Ecto neural progenitor cell (in vitro differentiated cells): ENCODE measurements around the gene C11orf58.

ENCODE experiments used
- DNase-seq: peaks from one replicate; pipeline ENCODE4 v3.0.0-alpha.2; 2018; ENCODE audit warnings: low spot score

Gene C11orf58

DNA sequence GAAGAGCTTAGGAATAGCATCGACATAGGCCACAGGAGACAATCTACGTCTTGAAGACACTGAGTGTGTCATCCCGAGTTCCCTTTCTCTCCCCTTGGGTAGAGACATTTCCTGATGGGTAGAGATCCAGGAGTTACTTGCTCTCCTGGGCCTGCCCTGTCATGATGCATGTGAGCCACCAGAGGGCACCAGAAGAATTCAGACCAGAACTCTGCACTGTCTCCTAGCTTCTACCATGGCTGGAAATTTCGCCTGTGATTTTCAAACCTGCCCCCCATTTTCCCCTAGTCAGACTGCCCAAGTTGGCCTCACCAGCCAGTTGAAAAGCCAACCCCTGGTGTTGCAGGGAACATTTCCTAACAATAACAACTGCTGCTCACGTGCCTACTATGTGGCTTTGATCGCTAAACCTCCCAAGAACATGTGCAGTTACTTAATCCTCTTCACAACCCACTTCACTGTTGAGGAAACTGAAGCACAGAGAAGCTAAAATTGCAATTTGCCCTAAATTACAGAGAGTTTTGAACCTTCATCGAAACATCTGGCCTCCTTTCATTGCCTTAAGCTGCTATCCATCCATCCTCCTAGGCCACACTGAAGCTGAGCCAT is 47.2 kb downstream of the C11orf58 start:
- peak; percentile 76 for DNase-seq

DNA sequence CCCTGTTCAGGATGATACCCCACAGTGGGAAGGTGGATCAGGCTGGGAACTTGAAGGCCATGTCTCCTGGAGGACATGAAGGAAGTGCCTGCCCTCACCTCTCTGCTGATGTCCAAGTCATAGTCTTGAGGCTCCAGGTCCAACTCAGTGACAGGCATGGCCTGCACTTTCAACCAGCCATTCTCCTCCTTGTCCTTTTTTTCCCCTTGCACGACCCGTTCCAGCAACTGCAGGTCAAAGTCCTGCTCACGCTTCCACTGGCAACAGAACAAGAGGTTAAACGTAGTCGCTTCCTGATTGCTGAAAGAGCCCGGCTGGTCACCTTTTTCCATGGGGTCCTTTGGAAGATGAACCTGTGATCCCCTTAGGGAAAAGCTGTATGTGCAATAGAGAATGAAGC is 47.7 kb downstream of the C11orf58 start:
- no peak for DNase-seq

DNA sequence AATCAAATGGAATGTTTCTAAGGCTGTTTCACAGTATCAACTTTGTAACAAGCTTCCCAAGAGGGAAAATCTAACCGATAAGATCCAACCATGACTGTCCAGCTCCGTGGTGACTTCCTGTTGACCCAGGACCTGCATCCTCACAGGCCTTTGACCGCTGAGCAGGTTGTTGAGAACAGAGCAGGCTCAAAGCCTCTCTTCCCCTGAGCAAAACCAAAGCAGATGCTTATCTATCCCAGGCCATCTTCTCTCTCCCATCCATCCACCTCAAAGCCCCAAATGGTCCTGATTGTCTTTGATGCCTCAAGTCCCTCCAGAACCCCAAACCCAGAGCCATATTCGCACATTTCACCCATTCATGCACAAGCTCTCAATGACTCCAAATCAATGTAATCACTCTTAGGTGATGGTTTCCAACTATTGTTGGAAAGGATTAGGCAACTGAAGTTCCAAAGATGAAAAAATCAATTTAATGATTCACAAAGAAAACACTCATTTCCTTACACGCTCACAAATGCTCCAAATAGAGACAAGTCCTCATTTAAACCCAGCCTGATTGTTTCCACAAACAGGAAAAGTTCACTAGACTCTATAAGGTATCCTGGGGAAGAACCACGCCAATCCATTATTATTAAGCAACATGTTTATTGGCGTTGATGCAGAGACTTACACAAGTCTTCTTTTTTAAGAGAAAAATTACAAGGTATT is 48.7 kb downstream of the C11orf58 start:
- DNase-seq, result no peak

DNA sequence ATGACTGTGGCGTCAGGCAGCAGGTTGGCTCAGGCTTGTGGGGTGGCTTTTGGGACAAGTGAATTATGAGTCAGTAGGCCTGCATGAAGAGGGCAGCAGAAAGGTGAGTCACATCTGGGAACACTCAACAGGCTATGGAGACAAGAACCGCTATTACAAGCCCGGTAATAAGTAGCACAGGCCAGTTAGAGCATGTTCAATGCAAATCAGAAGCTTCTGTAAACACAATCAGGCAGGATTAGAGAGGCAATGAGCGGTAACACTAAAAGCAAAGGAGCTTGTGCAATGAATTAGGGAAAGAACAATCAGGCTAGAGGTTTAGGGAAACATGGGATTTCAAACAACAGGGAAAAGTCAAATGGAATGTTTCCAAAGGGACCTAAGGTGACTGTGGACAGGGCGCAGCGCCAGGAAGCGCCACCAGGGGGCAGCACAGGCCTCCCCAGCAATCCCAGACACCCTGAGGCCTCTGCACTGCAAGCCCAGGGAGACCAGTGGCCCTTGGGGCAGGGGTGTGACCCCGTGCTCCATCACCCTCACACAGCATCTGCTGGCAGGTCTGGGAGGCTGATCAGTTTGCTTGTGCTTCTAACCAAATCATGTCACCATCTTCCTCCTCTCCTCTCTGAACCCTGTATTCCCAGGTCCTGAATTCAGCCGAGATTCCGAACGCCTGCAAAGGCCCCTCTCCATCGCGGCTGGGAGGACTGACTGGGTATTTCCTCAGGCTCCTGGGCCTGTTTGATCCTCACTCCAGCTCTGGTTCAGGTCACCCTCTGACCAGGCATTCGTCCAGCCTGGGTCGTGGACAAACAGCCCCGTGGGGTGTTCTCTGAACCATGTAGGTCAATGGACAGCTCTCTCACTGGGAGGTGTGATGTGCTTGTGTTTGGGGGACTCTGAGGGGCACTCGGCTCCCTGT is 50.0 kb downstream of the C11orf58 start:
- DNase-seq, result peak; percentile 89

DNA sequence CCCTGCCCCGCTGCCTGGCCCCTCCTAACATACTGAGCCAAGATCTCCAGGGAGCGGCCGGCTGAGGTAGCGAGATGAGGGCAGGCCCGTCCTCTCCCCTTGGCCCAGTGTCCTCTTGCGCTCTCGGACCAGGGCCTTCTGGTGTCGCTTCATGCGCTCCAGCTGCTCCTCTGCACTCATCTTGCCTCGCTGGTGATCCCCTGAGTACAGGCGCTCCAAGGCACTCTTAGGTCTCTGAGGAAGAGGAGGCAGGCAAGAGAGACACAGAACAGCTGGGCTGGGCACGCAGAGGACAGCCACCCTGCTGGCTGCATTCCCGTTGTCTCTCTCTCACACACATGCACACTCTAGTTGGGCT is 50.6 kb downstream of the C11orf58 start:
- DNase-seq, result no peak

DNA sequence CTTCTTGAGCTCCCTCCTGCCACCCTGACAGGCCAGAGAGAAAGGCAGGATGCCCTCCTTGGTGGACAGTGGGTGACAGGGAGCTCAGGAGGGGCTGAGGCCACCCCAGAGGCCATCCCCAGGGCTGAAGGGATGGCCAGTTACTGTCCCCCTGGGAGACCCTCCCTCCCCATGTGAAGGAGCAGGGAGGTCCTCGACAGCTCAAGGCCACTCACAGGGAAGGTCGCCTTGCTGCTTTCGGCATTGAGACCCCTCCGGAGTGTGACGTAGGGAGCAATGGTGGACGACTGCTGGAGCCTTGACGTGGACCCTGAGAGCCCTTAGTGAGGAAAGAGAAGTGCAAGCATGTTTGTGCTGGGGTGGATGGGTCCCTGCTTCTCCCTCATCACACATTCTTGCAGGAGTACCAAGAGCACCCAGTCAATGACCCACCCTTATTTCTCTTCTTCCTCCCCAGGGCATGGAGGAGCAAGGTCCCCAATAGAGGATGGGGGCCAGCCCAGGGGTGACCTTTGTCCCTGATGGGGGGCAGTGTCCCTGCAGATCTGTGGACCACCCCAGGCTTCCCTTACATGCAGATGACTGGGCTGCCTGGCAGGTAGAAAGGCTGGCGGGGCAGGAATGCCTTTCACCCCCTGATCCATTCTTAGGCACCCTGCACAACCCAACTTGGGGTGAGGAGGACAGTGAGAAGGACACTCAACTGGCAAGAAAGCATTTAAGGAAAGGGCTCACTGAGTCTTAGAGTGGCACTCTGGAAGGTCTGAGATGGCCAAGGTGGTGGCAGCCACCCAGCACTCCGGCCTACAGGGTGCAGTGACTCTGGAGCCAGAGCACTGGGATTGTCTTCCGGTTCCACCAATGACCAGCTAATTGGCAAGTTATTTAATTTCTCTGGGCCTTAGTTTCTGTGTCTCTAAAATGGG is 51.4 kb downstream of the C11orf58 start:
- DNase-seq, result no peak

DNA sequence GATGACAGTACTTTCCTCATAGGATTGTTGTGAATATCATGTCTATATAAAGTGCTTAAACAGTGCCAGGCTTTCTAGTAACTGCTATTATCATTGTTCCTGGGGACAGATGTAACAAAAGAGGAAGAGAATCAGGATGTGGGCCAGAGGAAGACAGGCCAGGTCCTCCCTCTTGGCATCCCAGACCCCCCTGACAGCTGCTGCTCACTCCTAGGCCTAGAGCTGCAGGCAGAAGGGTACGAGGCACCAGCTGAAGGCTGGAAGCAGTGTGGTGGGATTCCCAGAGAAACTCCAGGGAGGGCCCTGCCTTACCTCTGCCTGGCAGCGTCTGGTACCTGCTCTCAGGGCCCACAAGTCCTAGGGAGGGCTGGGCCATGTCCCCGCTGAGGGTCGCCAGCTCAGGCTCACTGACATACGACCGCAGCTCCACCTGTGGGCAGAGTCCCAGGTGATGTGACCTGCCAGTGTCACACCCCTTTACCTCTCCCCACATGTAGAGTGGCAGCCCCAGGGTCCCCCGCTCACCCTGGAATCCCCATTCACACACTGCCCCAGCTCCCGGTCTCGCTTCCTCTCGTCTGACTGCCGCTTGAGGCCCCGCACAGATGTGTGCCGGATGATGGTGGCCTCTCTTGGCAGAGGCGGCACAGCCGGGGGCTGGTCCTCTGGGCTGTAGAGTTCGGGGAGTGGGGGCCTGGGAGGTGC is 52.2 kb downstream of the C11orf58 start:
- no peak for DNase-seq

DNA sequence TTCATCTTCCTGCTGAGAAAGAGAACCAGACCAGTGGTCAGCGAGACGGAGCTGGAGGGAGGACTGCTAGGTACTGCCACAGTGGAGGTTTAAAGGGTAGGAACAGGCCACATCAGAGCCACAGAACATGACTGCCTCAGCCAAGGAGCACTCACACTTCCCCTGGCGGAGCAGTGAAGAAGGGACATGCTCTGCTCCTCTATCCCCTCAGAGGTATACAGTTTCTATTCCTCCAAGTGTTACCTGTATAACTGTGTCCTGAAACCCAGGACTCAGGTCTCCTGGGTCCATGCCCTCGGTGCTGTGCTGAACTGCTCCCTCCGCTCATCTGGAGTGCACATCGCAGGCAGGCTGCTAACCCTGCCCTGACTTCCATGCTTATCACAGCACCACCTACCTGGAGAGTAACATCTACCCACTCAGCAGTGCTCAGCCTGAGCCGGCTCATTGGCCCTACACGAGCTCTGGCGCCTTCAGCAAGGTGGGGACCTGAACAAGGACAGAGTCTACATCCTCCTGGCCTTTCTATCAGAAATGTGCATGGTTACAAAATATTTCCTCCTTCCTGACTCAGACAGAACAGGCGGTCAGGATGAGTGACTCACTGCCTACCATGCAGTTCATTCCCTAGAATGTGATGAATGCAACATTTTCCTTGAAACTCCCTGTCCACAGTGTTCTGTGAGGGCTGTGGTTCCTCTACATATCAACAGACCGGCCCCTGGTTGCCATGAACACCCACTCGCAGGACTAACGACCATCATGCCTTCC is 52.9 kb downstream of the C11orf58 start:
- no peak for DNase-seq

DNA sequence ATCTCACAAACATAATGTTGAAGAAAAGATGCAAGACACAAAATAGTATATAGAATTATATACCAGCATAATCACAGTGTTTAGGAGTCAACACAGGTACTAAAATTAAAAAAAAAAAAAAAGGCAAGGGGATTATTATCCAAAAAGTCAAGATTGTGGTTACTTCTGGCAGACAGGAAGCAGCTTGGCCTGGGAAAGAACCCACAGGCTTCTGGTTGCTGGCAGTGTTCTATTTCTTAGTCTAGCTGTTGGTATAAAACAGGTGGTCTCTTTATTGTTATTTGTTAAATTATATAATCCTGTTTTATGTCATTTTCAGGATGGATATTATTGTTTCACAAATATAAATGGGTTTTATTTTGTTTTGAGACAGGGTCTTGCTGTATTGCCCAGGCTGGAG is 54.0 kb downstream of the C11orf58 start:
- DNase-seq, result no peak

DNA sequence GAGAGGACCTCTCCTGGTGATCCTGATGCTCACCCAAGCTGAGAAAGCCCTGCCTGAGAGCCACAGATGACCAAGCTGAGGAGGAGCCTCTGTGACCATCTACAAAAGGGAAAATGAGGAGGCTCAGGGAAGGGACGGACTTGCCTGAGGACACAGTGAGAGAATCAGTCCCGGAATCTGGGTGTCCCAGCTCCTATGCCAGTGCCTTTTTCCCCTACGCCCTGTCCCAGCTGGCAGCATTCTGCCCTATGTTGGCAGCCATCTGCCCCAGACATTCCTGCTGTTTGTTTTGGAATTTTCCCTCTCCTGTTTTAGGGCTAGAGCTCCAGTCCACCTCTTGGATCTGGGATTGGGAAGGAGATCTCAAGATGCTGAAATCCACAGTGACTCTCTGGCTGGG is 54.6 kb downstream of the C11orf58 start:
- DNase-seq, result no peak

DNA sequence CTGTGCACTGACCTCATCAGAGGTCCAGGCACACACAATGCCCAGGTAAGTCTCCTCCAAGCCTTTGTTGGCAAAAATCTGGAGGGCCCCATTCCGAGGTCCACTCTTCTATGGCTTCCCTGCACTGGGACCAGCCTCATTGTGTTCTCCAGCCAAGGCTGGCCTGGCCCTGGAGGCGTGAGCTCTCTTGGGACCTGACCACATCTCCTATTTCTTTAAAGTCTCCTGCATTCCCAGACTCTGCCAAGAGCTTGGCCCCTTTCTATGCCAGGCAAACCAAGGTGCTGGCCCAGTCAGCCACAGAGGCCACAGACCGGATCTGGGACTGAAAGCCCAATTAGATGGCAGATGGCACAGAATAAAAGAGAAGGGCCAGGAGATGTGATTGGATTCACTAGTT is 55.1 kb downstream of the C11orf58 start:
- no peak for DNase-seq

DNA sequence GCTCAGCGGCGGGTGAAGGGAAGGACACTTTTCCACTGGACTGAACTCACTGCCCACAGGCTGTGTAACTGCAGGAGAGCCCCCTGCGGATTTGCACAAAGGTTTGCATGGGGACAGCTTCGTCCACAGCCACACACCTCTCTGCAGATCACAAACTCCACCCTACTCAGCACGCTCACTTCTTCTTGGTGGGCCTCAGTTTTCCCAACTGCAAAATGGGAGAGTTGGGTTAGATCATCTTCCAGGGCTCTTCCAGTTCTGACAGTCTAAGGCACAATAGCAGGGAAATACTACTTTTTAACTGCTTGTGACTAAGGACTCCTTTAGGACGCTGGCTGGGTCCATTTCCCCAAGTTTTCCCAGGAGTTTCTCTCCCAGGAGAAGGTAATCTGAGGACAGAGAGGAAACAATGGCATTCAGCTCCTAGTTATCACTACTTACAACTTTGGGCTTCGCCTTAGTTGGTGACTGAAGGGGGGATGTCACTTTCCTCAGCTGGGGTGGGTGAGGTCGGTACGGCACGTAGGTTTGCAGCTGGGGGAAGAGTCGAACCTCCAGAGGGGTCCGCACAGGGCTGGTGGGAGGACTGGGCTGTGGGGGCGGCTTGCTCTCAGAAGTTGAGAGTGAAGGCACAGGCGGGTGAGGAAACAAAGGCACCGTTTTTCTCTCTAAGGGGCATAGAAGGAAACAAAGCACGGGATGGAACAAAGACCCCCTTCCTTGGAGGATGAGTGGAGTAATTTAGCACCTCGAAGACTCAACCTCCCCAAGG is 55.8 kb downstream of the C11orf58 start:
- no peak for DNase-seq

DNA sequence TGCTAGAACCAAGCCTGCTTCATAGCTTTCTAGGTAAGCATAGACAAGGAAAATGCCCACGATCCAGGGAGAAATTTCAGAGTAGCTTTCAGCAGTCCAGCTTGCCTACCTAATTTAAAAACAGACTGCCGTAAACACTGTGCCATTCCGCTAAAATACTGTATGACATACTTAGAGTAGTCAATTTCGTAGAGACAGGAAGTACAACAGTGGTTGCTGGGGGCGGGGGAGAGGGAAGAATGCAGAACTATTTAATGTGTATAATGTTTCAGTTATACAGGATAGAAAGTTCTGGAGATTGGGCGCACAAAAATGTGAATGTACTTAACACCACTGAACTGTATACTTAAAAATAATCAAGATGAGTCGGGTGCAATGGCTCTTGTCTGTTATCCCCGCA is 56.7 kb downstream of the C11orf58 start:
- DNase-seq, result no peak

DNA sequence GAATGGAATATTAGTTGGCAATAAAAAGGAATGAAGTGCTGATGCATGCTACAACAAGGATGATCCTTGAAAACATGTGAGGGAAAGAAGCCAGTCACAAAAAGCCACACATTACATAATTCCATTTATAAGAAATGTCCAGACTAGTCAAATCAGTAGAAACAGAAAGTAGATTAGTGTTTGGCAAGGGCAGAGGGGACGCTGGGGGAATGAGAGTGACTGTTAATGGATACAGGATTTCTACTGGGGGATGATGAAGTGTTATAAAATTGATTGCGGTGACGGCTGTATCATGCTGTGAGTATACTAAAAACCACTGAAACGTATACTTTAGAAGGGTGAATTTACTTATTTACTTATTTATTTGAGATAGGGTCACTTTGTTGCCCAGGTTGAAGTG is 57.9 kb downstream of the C11orf58 start:
- DNase-seq, result no peak

DNA sequence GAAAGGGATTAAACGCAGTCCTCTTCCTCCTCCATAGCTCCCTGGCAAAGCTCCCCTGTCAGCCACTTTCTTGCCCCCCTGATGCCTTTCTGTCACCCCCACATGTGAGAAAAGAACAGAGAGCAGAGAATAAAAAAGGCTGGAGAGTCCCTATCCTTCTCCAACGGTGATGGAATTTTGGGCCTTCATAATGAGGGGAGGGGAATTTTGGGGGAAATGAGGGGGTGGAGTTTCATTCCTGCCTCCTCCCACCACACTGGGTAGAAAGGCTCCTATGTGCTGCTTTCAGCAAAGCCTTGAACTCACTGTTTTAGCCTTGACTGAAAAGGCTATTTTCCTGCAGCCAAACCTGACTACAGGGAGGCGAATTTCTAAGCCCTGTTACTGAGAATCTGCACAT is 59.3 kb downstream of the C11orf58 start:
- DNase-seq, result no peak

DNA sequence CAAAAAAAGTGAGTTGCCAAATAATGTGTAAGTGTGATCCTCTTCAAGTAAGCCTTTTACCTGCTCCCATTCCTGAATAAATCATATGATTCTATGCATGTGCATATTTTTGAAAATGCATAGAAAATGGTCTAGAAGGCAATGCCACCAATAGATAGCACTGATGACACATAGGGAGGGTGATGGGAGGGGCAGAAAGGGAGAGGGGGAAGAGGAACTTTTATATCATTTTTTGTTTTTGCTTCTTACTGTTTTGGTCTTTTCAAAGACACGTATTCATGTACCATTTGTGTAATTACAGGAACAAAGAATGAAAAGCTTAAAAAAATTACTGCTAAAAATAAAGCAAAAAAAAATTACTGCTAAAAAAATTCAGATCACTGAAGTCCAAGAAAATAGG is 60.8 kb downstream of the C11orf58 start:
- no peak for DNase-seq

DNA sequence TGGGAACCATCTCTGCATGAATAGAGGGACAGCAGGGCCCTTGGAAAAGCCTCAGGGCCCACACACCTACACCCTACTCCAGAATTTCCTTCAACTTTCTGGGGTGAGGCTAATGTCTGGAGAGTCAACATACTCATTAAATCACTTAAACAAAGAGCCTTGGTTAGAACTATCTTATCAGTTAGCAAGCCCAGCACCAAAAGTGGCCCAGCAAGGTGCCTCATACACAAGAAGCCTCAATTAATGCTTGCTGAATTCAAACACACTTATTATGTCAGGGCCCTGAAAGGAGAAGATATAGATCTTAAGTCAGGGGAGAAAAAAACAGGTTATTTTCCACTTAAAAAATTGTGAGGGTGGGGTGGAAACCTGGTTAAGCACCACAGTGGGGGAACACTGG is 61.4 kb downstream of the C11orf58 start:
- no peak for DNase-seq

DNA sequence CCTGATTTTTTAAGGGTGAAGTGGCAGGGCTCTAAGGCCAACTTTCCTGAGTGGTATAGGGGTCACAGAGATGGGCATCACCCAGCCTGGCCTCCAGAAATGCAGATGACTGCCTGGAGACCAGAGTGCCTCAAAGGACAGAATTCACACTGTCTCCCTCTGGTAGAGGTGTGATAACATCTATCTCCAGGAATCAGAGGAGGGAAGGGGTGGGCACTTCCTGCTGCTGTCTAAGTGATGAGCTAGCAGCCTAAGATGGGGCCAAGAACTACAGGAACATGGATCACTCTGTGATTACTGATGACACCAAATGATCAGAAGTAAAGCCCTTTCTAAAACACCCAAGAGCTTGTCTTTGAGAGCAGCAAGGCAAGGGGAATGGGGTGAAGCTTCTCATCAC is 61.9 kb downstream of the C11orf58 start:
- no peak for DNase-seq

DNA sequence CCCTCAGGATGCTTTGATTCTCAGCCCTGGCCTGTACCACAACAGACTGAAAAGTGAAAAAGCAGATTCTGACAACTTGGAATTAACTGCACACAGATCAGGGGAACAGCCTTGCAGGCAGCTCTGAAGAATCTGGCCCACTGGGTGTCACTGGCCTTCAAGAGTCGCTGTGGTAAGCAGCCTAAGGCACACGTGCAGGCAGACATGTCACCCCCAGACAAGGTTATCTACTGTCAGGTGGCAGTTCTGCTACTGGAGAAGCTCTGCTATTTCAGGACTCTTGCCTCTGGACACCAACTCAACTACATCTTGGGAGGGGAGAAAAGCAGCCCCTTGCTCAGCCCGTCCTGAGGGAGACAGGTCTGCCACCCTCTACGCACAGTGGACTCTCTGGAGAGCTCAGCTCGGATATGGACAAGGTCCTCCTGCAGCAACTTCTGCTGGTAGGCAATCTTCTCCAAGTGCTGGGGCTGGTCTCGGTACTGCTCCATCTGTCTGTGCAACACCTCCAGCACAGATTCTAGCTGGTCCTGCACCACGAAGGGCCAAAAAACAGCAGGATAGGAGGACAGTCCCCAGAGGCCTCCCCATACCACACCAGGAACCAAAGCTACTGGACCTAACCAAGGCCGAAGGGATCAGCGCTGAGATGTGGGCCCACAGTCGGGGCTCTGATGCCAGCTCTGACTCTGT is 63.0 kb downstream of the C11orf58 start:
- DNase-seq, result no peak
